Measurements from ENCODE around the gene ZMYND8.

The ZMYND8 gene

DNA sequence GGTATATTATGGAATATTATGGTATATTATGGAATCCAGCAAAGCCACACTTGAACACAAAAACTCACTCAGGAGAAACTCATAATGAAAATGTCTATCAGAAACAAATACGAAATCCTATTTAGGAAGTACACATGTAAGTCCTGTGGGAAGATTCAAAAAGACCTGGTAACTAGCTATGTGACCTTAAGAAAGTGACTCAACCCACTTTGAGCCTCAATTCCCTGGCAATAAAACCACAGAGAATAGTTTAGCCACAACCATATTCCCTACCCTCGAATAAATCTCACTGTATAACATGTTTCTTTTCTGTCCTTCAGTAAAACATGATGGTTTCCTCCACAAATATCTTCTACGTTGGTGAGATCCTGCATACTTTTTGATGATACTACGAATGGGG, 56.4 kb downstream of the ZMYND8 start:
- no peak overlapping the region for H3K4me3 ChIP-seq (ENCODE audit: low read depth, low read length)
- TF ChIP-seq CTCF (IDR thresholded peaks at IDR 0.05; ENCODE audit: low read depth, low read length): no peak
- in situ Hi-C loops (cut with HindIII; ENCODE audit: low sequenced_read_pairs): no loop called here
- DNase-seq (ENCODE audit: low read depth, low spot score): peak; percentile 82

DNA sequence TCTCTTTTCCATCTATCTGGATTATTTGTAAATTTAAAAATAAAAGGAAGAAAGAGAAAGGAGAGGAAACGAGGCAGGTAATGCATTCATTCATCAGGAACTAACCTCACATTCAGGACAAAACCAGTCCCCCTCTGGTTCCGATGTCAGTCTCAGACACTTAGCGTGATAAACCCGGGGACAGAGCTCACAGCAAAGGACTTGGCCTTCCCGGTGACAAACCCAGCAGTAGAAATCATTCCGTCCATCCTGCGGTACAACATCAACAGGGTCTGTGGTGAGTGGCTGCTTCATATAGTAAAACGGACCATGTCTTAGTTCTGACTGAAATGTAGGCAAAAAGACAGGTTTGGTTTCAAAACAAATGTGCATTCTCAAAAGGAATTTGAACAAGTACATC, 57.9 kb downstream of the ZMYND8 start:
- no peak for TF ChIP-seq CTCF (IDR thresholded peaks at IDR 0.05; ENCODE audit: low read depth, low read length)
- in situ Hi-C loops (cut with HindIII; ENCODE audit: low sequenced_read_pairs): no loop called here
- DNase-seq (ENCODE audit: low read depth, low spot score): no peak
- H3K4me3 ChIP-seq (ENCODE audit: low read depth, low read length): no peak overlapping the region

DNA sequence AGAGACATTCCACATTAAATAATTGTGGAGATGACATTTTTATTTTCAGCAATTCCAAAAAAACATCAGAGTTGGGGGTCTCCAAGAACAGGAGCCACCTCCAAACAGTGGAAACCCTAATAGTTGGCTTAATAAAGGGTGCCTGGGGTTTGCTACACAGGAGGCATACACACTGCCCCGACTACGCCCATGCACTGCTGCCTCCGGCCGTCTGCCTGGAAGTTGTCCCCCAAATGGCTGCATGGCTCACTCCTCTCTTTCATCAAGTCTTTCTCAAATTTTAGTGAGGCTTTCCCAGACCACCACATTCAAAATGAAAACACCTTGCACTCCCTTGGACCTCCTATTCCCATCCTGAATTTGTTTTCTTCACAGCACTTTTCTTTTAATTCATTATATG, 58.8 kb downstream of the ZMYND8 start:
- DNase-seq (ENCODE audit: low read depth, low spot score): no peak
- TF ChIP-seq CTCF (IDR thresholded peaks at IDR 0.05; ENCODE audit: low read depth, low read length): no peak
- no peak overlapping the region for H3K4me3 ChIP-seq (ENCODE audit: low read depth, low read length)
- in situ Hi-C loops (cut with HindIII; ENCODE audit: low sequenced_read_pairs): no loop called here

- H3K4me3 ChIP-seq (ENCODE audit: low read depth, low read length): no peak overlapping the region
- TF ChIP-seq CTCF (IDR thresholded peaks at IDR 0.05; ENCODE audit: low read depth, low read length): no peak
- no peak for DNase-seq (ENCODE audit: low read depth, low spot score)
- in situ Hi-C loops (cut with HindIII; ENCODE audit: low sequenced_read_pairs): no loop called here
Measured at GRCh38 chr20:47296950-47297349, 59.5 kb downstream of the ZMYND8 start.

- no peak overlapping the region for H3K4me3 ChIP-seq (ENCODE audit: low read depth, low read length)
- in situ Hi-C loops (cut with HindIII; ENCODE audit: low sequenced_read_pairs): no loop called here
- peak; percentile 81 for DNase-seq (ENCODE audit: low read depth, low spot score)
- TF ChIP-seq CTCF (IDR thresholded peaks at IDR 0.05; ENCODE audit: low read depth, low read length): no peak
Measured at GRCh38 chr20:47295921-47296426, 60.5 kb downstream of the ZMYND8 start.

DNA sequence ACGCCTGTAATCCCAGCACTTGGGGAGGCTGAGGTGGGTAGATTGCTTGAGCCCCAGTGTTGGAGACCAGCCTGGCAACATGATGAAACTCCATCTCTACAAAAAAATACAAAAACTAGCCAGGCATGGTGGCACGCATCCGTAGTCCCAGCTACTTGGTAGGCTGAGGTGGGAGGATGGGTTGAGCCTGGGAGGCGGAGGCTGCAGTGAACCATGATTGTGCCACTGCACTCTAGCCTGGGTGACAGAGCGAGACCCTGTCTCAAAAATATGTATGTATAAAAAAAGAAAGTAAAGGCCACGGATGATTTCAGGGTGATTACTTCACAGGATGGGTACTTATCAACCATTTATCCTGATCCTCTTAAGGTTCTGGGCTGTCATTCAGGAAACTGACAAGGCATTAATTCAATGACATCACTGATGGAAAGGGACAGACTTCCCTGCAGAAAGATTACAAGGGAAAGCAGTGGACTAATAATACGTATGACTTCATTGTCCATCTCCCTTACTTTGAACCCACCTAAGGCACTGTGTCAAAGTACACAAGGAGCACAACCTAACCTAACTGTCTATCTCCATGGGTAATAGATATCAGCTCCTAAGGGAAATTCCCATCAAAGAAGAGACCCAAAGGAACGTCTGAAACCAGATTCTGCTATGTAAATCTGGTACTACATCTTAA, 61.2 kb downstream of the ZMYND8 start:
- no peak for TF ChIP-seq CTCF (IDR thresholded peaks at IDR 0.05; ENCODE audit: low read depth, low read length)
- in situ Hi-C loops (cut with HindIII; ENCODE audit: low sequenced_read_pairs): no loop called here
- no peak for DNase-seq (ENCODE audit: low read depth, low spot score)
- H3K4me3 ChIP-seq (ENCODE audit: low read depth, low read length): no peak overlapping the region

All from astrocyte of the spinal cord (primary cell).